GM19372 (cell line): ENCODE results near the gene ADD2.

Source experiments
- ATAC-seq: cut with Tn5 transposase; IDR thresholded peaks from one replicate; pipeline ENCODE4 v1.9.1; 2021; ENCODE audit warnings: mild to moderate bottlenecking, low read depth, moderate library complexity; ENCODE audit not compliant: unreplicated experiment

Gene ADD2

GRCh38 chr2:70705160-70705850 is 62.7 kb downstream of the ADD2 start:
- ATAC-seq = no peak

- no peak for ATAC-seq
Measured at GRCh38 chr2:70703900-70704549, 64.0 kb downstream of the ADD2 start.

GRCh38 chr2:70702711-70703395 is 65.1 kb downstream of the ADD2 start:
- ATAC-seq = no peak

DNA sequence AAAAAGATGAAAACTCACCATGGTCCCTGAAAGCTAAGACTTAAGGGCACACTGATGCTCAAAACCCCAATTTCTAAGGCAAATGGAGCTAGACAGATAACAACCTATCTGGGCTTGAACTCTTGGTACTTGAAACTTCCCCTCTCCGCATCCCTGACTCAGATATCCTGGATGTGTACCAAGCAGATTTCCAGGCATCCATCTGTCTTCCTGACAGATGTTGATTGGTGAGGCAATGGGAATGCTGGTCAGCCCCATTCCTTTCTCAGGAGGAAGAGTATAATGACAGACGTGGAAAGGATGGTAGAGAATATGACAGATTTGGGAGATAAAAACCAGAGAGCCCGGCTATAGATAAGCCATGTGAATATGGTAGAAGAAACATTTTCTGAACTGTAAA is 69.2 kb downstream of the ADD2 start:
- ATAC-seq = no peak

DNA sequence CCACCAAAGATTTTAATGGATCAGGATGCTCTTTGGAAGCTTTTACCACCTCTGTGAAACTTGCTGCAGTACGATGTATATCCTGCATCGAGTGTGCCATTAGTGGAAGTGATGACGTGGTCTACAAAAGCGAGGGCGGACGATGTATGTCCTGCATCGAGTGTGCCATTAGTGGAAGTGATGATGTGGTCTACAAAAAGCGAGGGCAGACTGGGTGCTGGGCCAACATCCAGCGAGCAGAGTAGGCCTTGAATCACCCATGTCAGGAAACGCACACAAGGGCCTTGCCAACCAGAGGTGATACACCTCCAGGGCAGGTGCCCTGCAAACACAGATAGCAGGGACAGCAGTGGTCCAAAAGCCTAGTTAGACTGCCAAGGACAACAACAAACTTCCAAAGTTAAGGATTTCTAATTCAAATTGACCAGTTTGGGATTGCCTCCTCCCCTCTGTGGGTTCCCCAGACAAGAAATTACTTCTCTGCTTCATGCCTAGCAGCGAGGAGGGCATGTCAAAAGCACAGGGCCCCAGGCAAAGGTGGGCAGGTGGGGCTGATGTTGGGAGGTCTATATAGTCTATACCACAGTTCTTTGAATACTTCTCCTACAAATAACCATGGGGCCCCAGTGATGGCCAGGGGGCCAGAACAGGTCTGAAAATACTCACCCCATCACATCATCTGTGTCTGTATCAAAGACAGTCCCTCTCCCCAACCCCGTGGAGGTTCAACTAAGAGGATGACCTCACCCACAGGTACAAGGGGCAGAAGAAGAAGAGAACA is 70.2 kb downstream of the ADD2 start:
- ATAC-seq = no peak

DNA sequence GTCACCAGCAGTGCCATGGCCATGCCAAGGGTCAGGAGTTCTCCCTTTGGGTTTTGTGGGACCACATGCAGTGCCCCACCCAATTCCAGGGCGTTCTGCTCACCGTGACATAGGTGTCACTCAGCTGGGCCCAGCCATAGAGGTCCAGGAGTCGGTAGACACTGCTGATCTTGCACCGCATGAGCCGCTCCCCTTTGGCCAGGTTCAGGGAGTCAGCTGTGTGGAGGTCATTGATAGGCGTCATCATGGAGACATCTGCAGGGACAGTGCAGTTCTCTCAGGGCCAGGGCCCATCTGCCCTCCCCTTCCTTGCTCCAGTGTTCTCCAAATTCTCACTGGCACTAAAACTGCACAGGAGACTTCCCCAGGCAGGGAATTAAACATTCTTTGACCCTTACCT is 71.9 kb downstream of the ADD2 start:
- no peak for ATAC-seq

DNA sequence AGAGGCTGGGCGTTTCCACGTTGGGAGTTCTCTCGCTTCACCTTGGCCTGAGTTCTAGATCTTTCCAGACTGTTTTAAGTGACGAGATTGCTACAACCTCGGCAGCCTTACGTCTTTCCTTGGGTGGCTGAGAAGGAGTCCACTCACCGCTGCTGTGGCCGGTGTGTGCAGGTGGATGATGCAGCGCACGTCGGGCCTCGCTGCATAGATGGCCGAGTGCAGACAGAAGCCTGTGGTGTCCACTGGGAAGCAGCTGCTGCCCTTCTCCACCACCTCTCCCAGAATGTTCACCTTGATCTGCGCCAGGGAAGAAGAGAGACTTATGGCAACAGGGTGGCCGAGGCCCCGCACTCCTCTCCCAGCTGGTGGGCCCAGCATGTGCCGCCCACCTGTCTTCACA is 75.7 kb downstream of the ADD2 start:
- ATAC-seq = no peak

GRCh38 chr2:70691497-70692140 is 76.4 kb downstream of the ADD2 start:
- ATAC-seq = no peak

DNA sequence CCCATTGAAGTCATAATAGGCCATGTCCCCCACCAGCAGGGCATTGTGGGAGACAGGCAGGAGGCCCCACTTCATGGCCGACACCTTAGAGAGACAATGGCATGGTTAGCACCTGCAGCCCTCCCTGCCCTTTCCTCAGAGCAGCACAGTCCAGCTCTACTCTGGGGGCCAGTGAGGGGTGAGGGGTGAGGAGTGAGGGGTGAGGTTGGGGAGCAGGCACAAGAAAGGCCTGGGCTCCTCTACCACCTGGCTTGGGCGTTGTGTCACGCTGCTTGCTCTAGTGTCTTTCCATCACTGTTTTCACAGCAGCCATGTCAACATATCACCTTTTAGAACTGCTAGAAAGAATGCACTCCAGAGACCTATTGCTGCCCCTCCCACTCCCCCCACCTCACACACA is 77.2 kb downstream of the ADD2 start:
- no peak for ATAC-seq

- ATAC-seq = no peak
Measured at GRCh38 chr2:70688427-70688826, 79.6 kb downstream of the ADD2 start.

DNA sequence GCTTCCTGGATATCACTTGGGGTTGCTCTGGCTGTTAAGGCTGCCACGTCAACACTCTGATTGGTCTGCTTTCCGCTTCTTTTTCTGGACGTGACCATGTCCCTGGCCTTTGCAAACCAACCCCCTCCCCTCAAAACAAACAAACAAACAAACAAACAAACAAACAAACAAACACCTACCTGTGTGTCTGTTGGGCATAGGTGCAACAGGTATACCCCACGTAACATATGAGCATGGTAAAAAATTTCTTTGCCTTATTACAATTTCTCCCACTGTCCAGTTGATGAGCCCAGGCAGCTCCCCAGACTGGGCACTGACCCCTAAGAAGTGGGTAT is 80.6 kb downstream of the ADD2 start:
- ATAC-seq = no peak

DNA sequence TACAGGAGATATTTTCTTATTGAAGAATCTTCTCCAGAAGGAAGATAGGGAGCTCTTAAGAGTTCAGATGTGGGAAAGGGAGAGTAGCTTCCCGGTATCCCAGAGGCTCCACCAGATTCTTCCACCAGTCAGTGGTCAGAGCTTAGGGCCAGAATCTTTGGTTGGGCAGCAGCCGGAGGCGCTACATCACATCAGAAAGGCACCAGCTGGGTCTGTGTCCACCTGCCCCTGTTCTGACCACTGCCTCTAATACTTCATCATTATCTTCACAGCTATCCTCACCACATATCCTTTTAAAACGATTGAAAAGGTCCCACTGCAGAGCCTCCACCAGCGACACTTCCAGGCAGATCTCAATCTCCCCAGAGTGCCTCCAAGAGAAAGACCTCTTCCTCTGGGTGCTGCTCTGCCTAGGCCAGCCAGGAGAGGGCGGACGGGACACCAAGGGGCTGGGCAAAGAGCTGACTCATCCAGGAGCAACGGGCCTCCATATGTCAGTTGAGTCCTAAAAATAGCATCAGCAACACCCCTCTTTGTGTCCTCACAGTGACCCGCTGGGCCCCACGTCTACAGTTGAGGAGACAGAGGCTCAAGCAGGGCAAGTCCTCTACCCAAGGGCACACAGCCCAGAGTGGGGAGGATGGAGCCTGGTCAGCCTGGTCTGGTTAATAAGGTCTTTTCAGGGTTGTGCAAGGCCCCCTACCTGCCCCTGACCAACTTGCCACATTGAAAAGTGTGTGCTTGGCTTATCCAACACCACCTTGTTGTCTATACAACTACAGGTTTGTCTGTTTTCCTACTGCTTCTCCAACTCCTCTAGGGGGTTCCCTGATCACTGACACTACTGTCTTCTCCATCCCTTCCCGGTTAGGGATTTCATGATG is 81.2 kb downstream of the ADD2 start:
- ATAC-seq = no peak

DNA sequence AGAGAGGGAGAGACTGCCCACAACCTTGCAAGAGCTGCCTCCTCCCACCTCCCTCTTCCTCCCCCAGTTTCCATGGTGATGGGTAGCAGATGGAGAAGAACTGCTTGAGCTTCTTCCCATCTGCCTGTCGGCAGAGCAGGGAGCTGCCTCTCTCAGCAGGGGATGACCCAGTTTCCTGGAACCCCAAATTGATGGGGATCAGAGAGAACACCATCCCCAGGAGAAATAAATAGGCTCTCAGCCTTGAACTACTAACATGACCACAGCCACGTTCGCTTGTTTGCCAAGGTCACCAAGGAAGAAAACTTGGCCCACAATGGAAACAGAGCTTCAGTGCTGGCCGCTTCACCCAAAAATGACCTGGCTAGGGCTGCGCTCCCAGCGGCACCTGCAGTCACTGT is 82.2 kb downstream of the ADD2 start:
- ATAC-seq = no peak

- ATAC-seq = no peak
Measured at GRCh38 chr2:70684846-70685622, 83.0 kb downstream of the ADD2 start.

DNA sequence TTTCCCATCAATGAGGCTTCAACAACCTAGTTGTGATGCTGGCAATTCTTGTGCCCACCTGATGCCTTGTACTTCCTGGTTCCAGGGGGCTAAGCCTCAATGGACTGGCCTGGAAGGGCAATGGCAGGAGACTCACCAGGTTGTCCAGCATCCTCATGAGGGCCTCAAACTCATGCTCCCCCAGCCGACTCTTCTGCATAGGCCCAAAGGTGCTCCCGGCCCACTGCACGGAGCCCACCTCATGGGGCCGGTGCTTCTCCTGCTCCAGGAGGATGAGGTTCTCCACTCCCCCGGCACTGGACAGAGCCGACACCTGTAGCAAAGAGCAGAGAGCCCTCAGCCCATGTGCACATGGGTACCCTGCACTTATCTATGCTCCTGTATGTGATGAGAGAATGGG is 84.5 kb downstream of the ADD2 start:
- no peak for ATAC-seq

DNA sequence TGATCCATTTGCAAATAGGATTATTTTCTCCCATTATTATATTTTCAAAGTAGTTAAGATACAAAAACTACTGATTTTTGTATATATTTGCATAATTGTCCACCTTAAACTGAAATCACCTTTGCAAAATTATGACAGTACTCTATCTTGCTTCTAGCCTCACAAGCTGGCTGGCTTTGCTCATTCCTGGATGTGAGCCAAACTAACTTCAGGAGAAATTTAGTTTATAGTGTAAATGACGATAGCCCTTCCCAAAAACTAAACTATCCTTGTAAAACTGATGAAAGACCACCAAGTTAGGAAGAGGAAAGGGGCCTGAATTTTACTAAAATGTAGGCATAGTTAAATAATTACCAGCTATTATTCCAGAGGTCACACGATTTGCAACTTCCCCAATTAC is 87.3 kb downstream of the ADD2 start:
- ATAC-seq = no peak

GRCh38 chr2:70679259-70679658 is 88.7 kb downstream of the ADD2 start:
- ATAC-seq = no peak

DNA sequence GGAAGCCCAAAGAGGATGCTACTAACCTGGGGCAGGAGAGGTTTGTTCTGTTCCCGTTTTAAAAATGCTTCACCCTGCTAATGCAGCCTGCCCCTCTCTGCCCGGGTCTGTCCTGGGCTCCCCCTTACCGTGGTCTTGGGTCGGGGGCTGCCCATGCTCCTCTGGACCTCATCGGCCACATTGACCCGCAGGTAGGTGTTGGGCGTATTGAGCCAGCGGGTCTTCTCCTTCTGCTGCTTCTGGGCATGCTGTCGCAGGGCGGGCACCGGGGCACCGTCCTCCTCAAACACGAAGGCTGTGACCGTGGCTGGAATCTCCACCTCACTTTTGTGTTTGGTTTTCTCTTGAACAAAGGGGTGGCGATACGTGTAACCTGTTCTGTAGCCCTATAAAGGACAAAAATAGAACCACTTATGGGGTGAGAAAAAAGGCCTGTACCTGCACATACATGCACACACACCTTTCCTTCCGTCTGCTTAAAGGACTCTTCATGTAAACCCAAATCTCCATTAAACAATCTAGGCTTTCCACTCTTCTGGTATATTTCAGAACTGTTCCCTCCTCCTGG is 89.3 kb downstream of the ADD2 start:
- no peak for ATAC-seq
